WTC11 (cell line): ENCODE results near the gene NOXA1.

ENCODE experiments used
- CREM ChIP-seq: sonication (generic); formaldehyde crosslinking; IDR thresholded peaks from 2 replicates; pipeline ENCODE4 v1.8.1; 2022; ENCODE audit warnings: mild to moderate bottlenecking, missing genetic modification reagents, moderate library complexity
- NFYB ChIP-seq: sonication (generic); formaldehyde crosslinking; conservative IDR thresholded peaks from 2 replicates; pipeline ENCODE4 v1.8.0; 2022; ENCODE audit warnings: low read depth, missing genetic modification reagents
- RORB ChIP-seq: fragments of 250-450 bp; sonication (Bioruptor Pico); IDR thresholded peaks from 2 replicates; pipeline ENCODE4 v1.9.0; 2021; ENCODE audit warnings: mild to moderate bottlenecking
- SMAD3 ChIP-seq: sonication (generic); formaldehyde crosslinking; IDR thresholded peaks from 2 replicates; pipeline ENCODE4 v1.8.0; 2022; ENCODE audit warnings: missing genetic modification reagents, mild to moderate bottlenecking, borderline replicate concordance
- SP1 ChIP-seq: sonication (generic); formaldehyde crosslinking; conservative IDR thresholded peaks from 2 replicates; pipeline ENCODE4 v1.8.1; 2022; ENCODE audit warnings: missing genetic modification reagents
- TP53 ChIP-seq: sonication (generic); formaldehyde crosslinking; IDR thresholded peaks from 2 replicates; pipeline ENCODE4 v1.8.1; 2023; ENCODE audit warnings: mild to moderate bottlenecking, missing genetic modification reagents
- TF ChIP-seq, protein P1 (sequence below): fragments of 200-600 bp; IDR thresholded peaks from 2 replicates; pipeline ENCODE4 v1.8.0; 2022; ENCODE audit warnings: antibody characterized with exemption
- TF ChIP-seq, protein P2 (sequence below): sonication (generic); formaldehyde crosslinking; IDR thresholded peaks from 2 replicates; pipeline ENCODE4 v1.8.0; 2022; ENCODE audit warnings: mild to moderate bottlenecking, missing genetic modification reagents
- TF ChIP-seq, protein P3 (sequence below): sonication (generic); formaldehyde crosslinking; IDR thresholded peaks from 2 replicates; pipeline ENCODE4 v1.8.1; 2022; ENCODE audit warnings: mild to moderate bottlenecking, moderate library complexity, missing genetic modification reagents

DNA sequence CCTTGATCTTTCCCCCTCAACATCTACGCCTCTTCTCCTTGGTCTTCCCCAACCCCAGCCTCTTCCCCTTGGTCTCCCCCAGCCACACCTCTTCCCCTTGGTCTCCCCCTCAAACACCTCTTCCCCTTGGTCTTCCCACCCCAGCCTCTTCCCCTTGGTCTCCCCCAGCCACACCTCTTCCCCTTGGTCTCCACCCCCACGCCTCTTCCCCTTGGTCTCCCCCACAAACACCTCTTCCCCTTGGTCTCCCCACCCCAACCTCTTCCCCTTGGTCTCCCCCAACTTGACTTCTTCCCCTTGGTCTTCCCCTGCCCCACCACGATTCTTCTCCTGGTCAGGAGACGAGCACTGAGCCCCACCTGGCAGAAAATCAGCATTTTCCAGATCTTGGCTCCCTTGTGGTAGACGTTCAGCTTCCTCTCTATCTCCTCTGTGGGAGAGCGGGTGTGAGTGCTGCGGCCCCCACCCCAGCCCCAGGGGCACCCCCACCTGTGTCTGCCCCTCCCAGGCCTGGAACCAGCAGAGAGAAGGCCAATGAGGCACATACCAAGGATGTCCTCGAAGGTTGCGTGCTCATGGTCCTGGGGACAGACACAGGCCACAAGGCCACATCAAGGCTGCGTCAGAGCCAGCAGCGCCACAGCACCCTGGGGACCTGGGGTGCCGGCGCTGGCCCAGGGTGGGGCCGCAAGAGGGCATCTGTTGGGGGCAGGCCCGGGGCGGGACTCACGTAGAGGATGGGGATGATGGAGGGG is 29.0 kb downstream of the NOXA1 start:
- TF ChIP-seq RORB (no peak), TP53 (CRISPR knock-in tag) (no peak), CREM (CRISPR knock-in tag) (no peak), SMAD3 (CRISPR knock-in tag) (no peak), SP1 (CRISPR knock-in tag) (no peak), NFYB (no peak)
- TF ChIP-seq, protein P1, sequence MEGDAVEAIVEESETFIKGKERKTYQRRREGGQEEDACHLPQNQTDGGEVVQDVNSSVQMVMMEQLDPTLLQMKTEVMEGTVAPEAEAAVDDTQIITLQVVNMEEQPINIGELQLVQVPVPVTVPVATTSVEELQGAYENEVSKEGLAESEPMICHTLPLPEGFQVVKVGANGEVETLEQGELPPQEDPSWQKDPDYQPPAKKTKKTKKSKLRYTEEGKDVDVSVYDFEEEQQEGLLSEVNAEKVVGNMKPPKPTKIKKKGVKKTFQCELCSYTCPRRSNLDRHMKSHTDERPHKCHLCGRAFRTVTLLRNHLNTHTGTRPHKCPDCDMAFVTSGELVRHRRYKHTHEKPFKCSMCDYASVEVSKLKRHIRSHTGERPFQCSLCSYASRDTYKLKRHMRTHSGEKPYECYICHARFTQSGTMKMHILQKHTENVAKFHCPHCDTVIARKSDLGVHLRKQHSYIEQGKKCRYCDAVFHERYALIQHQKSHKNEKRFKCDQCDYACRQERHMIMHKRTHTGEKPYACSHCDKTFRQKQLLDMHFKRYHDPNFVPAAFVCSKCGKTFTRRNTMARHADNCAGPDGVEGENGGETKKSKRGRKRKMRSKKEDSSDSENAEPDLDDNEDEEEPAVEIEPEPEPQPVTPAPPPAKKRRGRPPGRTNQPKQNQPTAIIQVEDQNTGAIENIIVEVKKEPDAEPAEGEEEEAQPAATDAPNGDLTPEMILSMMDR: no peak
- TF ChIP-seq, protein P2, sequence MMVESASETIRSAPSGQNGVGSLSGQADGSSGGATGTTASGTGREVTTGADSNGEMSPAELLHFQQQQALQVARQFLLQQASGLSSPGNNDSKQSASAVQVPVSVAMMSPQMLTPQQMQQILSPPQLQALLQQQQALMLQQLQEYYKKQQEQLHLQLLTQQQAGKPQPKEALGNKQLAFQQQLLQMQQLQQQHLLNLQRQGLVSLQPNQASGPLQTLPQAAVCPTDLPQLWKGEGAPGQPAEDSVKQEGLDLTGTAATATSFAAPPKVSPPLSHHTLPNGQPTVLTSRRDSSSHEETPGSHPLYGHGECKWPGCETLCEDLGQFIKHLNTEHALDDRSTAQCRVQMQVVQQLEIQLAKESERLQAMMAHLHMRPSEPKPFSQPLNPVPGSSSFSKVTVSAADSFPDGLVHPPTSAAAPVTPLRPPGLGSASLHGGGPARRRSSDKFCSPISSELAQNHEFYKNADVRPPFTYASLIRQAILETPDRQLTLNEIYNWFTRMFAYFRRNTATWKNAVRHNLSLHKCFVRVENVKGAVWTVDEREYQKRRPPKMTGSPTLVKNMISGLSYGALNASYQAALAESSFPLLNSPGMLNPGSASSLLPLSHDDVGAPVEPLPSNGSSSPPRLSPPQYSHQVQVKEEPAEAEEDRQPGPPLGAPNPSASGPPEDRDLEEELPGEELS (CRISPR knock-in tag): no peak
- TF ChIP-seq, protein P3, sequence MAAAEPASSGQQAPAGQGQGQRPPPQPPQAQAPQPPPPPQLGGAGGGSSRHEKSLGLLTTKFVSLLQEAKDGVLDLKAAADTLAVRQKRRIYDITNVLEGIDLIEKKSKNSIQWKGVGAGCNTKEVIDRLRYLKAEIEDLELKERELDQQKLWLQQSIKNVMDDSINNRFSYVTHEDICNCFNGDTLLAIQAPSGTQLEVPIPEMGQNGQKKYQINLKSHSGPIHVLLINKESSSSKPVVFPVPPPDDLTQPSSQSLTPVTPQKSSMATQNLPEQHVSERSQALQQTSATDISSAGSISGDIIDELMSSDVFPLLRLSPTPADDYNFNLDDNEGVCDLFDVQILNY: no peak
